Vagina (tissue), 2 donors: ENCODE data around the gene ACTRT2.

Source experiments
- POLR2A ChIP-seq, 2 donors: fragments of 450-650 bp; IDR thresholded peaks; one replicate each; pipeline ENCODE4 v1.6.1; 2017; ENCODE audit warnings: antibody characterized with exemption in 2 of 2, mild to moderate bottlenecking in 2 of 2, moderate library complexity in 2 of 2
- TF ChIP-seq, protein P1 (sequence below), 3 experiments: fragments of 450-650 bp in 2 of 3; fragments of 200-600 bp in 1 of 3; sonication (generic) in 1 of 3; IDR thresholded peaks; one replicate each; pipeline ENCODE4 v1.5.1; 2017 to 2019; ENCODE audit warnings: antibody characterized with exemption in 3 of 3, mild to moderate bottlenecking in 2 of 3, moderate library complexity in 2 of 3

DNA sequence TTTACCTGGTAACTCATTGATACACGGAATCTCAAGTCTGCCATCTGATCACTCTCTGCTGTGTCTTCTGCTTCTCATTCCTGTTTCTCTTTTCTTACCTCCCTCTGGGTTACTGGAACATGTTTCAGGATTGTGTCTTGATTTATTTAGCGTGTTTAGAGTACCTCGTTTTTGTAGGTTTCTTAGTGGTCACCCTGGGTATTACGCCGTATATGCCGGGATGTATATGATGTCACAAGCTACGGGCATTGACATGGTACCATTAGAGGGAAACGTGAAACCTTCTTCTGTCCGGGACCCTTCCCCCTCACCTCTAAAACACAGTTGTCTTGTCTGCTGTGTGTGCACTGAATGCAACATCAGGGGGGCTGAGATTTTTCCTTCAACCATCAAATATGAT is 2.8 kb downstream of the ACTRT2 start:
- TF ChIP-seq, protein P1, sequence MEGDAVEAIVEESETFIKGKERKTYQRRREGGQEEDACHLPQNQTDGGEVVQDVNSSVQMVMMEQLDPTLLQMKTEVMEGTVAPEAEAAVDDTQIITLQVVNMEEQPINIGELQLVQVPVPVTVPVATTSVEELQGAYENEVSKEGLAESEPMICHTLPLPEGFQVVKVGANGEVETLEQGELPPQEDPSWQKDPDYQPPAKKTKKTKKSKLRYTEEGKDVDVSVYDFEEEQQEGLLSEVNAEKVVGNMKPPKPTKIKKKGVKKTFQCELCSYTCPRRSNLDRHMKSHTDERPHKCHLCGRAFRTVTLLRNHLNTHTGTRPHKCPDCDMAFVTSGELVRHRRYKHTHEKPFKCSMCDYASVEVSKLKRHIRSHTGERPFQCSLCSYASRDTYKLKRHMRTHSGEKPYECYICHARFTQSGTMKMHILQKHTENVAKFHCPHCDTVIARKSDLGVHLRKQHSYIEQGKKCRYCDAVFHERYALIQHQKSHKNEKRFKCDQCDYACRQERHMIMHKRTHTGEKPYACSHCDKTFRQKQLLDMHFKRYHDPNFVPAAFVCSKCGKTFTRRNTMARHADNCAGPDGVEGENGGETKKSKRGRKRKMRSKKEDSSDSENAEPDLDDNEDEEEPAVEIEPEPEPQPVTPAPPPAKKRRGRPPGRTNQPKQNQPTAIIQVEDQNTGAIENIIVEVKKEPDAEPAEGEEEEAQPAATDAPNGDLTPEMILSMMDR (IDR thresholded peaks at IDR 0.05) = no peak
- no peak for TF ChIP-seq POLR2A (IDR thresholded peaks at IDR 0.05)
